Pancreas (tissue), 10 donors: ENCODE results near the gene GABRA5. TPM values are rescaled to one million over a fixed set of nuclear protein-coding genes. Genes with fewer than 3 reads are reported as not detected.

ENCODE experiments used
- ATAC-seq, 4 donors: fragments of 200-7000 bp; cut with Tn5 transposase; one replicate each; pipeline versions ENCODE4 v1.8.0 to v1.9.1; 2020; ENCODE audit warnings: mild to moderate bottlenecking in 4 of 4, moderate library complexity in 4 of 4
- DNase-seq, 6 donors: peaks; one replicate each; pipeline ENCODE4 v3.0.0-alpha.2; 2020
- FAIRE-seq: peaks from 2 replicates; lab custom pipeline; 2012; peaks lifted over from hg19 to GRCh38; lab: Jason Lieb, UNC
- H3K27ac ChIP-seq, 4 donors: fragments of 200-600 bp; sonication (generic); 1 replicate in 3 of 4; 2 replicates in 1 of 4; pipeline versions ENCODE4 v1.5.0 to v1.8.0; 2020
- H3K27me3 ChIP-seq, 4 donors: fragments of 200-600 bp; one replicate each; pipeline ENCODE4 v1.8.0; 2021
- H3K36me3 ChIP-seq, 3 donors: fragments of 200-600 bp; sonication (generic) in 1 of 3; one replicate each; pipeline versions ENCODE4 v1.5.0 to v1.8.0; 2020 to 2021
- H3K4me1 ChIP-seq, 3 donors: fragments of 200-600 bp; one replicate each; pipeline ENCODE4 v1.8.0; 2021
- H3K4me3 ChIP-seq, 4 donors: fragments of 200-600 bp; sonication (generic) in 2 of 4; one replicate each; pipeline versions ENCODE4 v1.5.0 to v1.8.0; 2020 to 2021
- H3K9me3 ChIP-seq, 4 donors: fragments of 200-600 bp; one replicate each; pipeline ENCODE4 v1.8.0; 2021
- CTCF ChIP-seq, 4 donors: fragments of 200-600 bp; sonication (generic) in 3 of 4; IDR thresholded peaks; one replicate each; pipeline versions ENCODE4 v1.5.0 to v1.8.0; 2021; ENCODE audit warnings: antibody characterized with exemption in 4 of 4
- WGBS, 2 donors: extraction: QIAGEN DNeasy Blood & Tissue Kit; methylation state at CpG; one replicate each; pipeline ENCODE4 v1.1.7; 2013; 5-methylcytosine and 5-hydroxymethylcytosine counted together
- intact Hi-C, 3 donors: fragments of 100-400 bp; cut with DNase I; formaldehyde crosslinking; loops; one replicate each; pipeline versions ENCODE4 v1.11.1 to v1.14.2; 2022
- polyA plus RNA-seq, 2 donors: library from polyadenylated mRNA; stranded (reverse); fragments of 200-250 nt; gene quantifications; one replicate each; pipeline ENCODE4 v1.2.3, GENCODE V29; 2013
- total RNA-seq, 6 donors: library from RNA; stranded (reverse); fragmentation: NEBNext Ultra II Directional in 4 of 6; extraction: Animal tissue kit (Norgen Biotek cat#: 25700) in 4 of 6; gene quantifications; one replicate each; pipeline versions ENCODE4 v1.2.1 to v1.2.4, GENCODE V29; 2021 to 2023
- donor health status: healthy with polysubstance abuse.
- donor health status: DM: no; HTN: no; CAD: no; lungs with moderate emphysema.
- donor health status: DM: no; HTN: no; CAD: no.
- donor health status: control.
- donor health status: control.
- donor health status: Bipolar disorder and iron deficiency.
- donor health status: DM: yes; HTN: yes; CAD: no.
- donor health status: DM: no; HTN: no; CAD: no.
- donor health status: DM: no; HTN: no; CAD: no.
- donor health status: DM: yes; HTN: yes; CAD: no.

GABRA5 gene
- total and polyA plus RNA-seq, 8 donors = 0.16 to 0.52 (median 0.28) TPM; not detected in 4

- no peak for TF ChIP-seq CTCF (IDR thresholded peaks at IDR 0.05)
- WGBS, 2 donors = 41 to 46% methylated on average over 12 of the region's 12 CpGs
- H3K27ac ChIP-seq = no peak overlapping the region
- intact Hi-C loops = no loop called here
- H3K4me3 ChIP-seq = no peak overlapping the region
- FAIRE-seq (no peak), DNase-seq (no peak), ATAC-seq (no peak)
- no peaks in the 10 kb centered on the region for H3K9me3 ChIP-seq
- H3K27me3 ChIP-seq = peaks cover 0 to 16% (median 0%) of the 10 kb centered on the region in 4 donors
- H3K36me3 ChIP-seq = no peaks in the 10 kb centered on the region
- H3K4me1 ChIP-seq = no peaks in the 10 kb centered on the region
Observed at GRCh38 chr15:26841941-26842340, 24.9 kb upstream of the GABRA5 start.

- ATAC-seq (no peak), DNase-seq (no peak), FAIRE-seq (no peak)
- Histone ChIP-seq H3K27ac (no peak overlapping the region), H3K4me1 (no peaks in the 10 kb centered on the region), H3K9me3 (no peaks in the 10 kb centered on the region), H3K27me3 (peaks cover 0 to 12% (median 0%) of the 10 kb centered on the region in 4 donors), H3K4me3 (no peak overlapping the region), H3K36me3 (no peaks in the 10 kb centered on the region)
- intact Hi-C loops = no loop called here
- no peak for TF ChIP-seq CTCF (IDR thresholded peaks at IDR 0.05)
- WGBS, 2 donors = 51 to 54% methylated on average over 10 to 11 of the region's 11 CpGs
Observed at GRCh38 chr15:26842391-26842790, 24.5 kb upstream of the GABRA5 start.

- Histone ChIP-seq H3K27me3 (peaks cover 0 to 10% (median 0%) of the 10 kb centered on the region in 4 donors), H3K36me3 (no peaks in the 10 kb centered on the region), H3K9me3 (no peaks in the 10 kb centered on the region), H3K4me1 (no peaks in the 10 kb centered on the region), H3K4me3 (no peak overlapping the region), H3K27ac (no peak overlapping the region)
- intact Hi-C loops = no loop called here
- ATAC-seq = no peak
- no peak for FAIRE-seq
- no peak for DNase-seq
- no peak for TF ChIP-seq CTCF (IDR thresholded peaks at IDR 0.05)
Observed at GRCh38 chr15:26844901-26845300, 22.0 kb upstream of the GABRA5 start.

GRCh38 chr15:26848498-26848897 lies 18.4 kb upstream of the GABRA5 start:
- 52 to 57% methylated on average over 1 of the region's 1 CpG for WGBS, 2 donors

More at GRCh38 chr15:26848498-26848897, 18.4 kb upstream of the GABRA5 start:
- Histone ChIP-seq H3K4me3 (no peak overlapping the region), H3K27ac (no peak overlapping the region), H3K27me3 (no peaks in the 10 kb centered on the region), H3K9me3 (no peaks in the 10 kb centered on the region), H3K4me1 (no peaks in the 10 kb centered on the region), H3K36me3 (no peaks in the 10 kb centered on the region)
- FAIRE-seq (no peak), ATAC-seq (no peak), DNase-seq (no peak)
- no peak for TF ChIP-seq CTCF (IDR thresholded peaks at IDR 0.05)
- intact Hi-C loops = no loop called here
